Neural crest cell (in vitro differentiated cells): Measurements from ENCODE around the gene C1orf21. TPM values are rescaled to one million over a fixed set of nuclear protein-coding genes. Genes with fewer than 3 reads are reported as not detected.

Experiments
- DNase-seq: peaks from one replicate; pipeline ENCODE4 v3.0.0; 2021; ENCODE audit warnings: low read depth, mixed read lengths, low spot score
- H3K27ac Mint-ChIP-seq: one replicate; pipeline ENCODE4 v1.8.0; 2021; ENCODE audit warnings: mild to moderate bottlenecking, mixed read lengths; ENCODE audit not compliant: unreplicated experiment
- H3K27me3 Mint-ChIP-seq: 2 replicates; pipeline ENCODE4 v1.8.0; 2021; ENCODE audit warnings: low read depth, mild to moderate bottlenecking, mixed read lengths
- H3K36me3 Mint-ChIP-seq: 2 replicates; pipeline ENCODE4 v1.8.0; 2021; ENCODE audit warnings: low read depth, mild to moderate bottlenecking, mixed read lengths
- H3K4me1 Mint-ChIP-seq: 2 replicates; pipeline ENCODE4 v1.8.0; 2021; ENCODE audit warnings: mixed read lengths
- H3K4me3 Mint-ChIP-seq: one replicate; pipeline ENCODE4 v1.8.0; 2021; ENCODE audit warnings: mild to moderate bottlenecking, mixed read lengths
- H3K9me3 Mint-ChIP-seq: 2 replicates; pipeline ENCODE4 v1.8.0; 2021; ENCODE audit warnings: mixed read lengths
- CTCF ChIP-seq: fragments of 200-600 bp; sonication (generic); conservative IDR thresholded peaks from 2 replicates; pipeline ENCODE4 v1.5.0; 2021; ENCODE audit warnings: antibody characterized with exemption, mild to moderate bottlenecking
- total RNA-seq: library from RNA; stranded (reverse); gene quantifications from 2 replicates; pipeline ENCODE4 v1.2.1, GENCODE V29; 2021

Gene C1orf21
- total RNA-seq, 1 donor from 2014 or later: 29.8 TPM

- Mint-ChIP-seq H3K4me3 (no peak overlapping the region), H3K9me3 (no peaks in the 10 kb centered on the region), H3K36me3 (no peaks in the 10 kb centered on the region), H3K27me3 (no peaks in the 10 kb centered on the region), H3K4me1 (no peaks in the 10 kb centered on the region), H3K27ac (no peak overlapping the region)
- no peak for DNase-seq
- no peak for TF ChIP-seq CTCF
Measured at GRCh38 chr1:184445997-184446396, 59.2 kb downstream of the C1orf21 start.

- H3K27ac Mint-ChIP-seq: no peak overlapping the region
- peaks cover 1% of the 10 kb centered on the region for H3K4me1 Mint-ChIP-seq
- no peak for DNase-seq
- TF ChIP-seq CTCF: no peak
- H3K36me3 Mint-ChIP-seq: no peaks in the 10 kb centered on the region
- H3K27me3 Mint-ChIP-seq: no peaks in the 10 kb centered on the region
- no peak overlapping the region for H3K4me3 Mint-ChIP-seq
- no peaks in the 10 kb centered on the region for H3K9me3 Mint-ChIP-seq
Measured at GRCh38 chr1:184447651-184448185, 60.9 kb downstream of the C1orf21 start.

GRCh38 chr1:184449916-184450315 lies 63.1 kb downstream of the C1orf21 start:
- Mint-ChIP-seq H3K4me3 (no peak overlapping the region), H3K27me3 (no peaks in the 10 kb centered on the region)

GRCh38 chr1:184455786-184456185 lies 69.0 kb downstream of the C1orf21 start:
- H3K9me3 Mint-ChIP-seq: peaks cover 2% of the 10 kb centered on the region
- no peaks in the 10 kb centered on the region for H3K27me3 Mint-ChIP-seq
- H3K4me3 Mint-ChIP-seq: no peak overlapping the region
- no peak for DNase-seq
- H3K36me3 Mint-ChIP-seq: peaks cover 2% of the 10 kb centered on the region
- TF ChIP-seq CTCF: no peak
- H3K4me1 Mint-ChIP-seq: peaks cover 28% of the 10 kb centered on the region
- no peak overlapping the region for H3K27ac Mint-ChIP-seq

More at GRCh38 chr1:184449916-184450315, 63.1 kb downstream of the C1orf21 start:
- Mint-ChIP-seq H3K4me1 (peaks cover 12% of the 10 kb centered on the region), H3K27ac (no peak overlapping the region), H3K36me3 (peaks cover 2% of the 10 kb centered on the region), H3K9me3 (no peaks in the 10 kb centered on the region)
- no peak for DNase-seq
- TF ChIP-seq CTCF: no peak

- Mint-ChIP-seq H3K36me3 (peaks cover 2% of the 10 kb centered on the region), H3K27me3 (no peaks in the 10 kb centered on the region), H3K27ac (no peak overlapping the region), H3K9me3 (peaks cover 2% of the 10 kb centered on the region), H3K4me3 (no peak overlapping the region), H3K4me1 (peaks cover 28% of the 10 kb centered on the region)
- TF ChIP-seq CTCF: no peak
- DNase-seq: no peak
Measured at GRCh38 chr1:184456189-184456588, 69.4 kb downstream of the C1orf21 start.

- no peak for TF ChIP-seq CTCF
- Mint-ChIP-seq H3K27ac (no peak overlapping the region), H3K4me3 (no peak overlapping the region), H3K27me3 (no peaks in the 10 kb centered on the region), H3K36me3 (peaks cover 2% of the 10 kb centered on the region), H3K9me3 (peaks cover 2% of the 10 kb centered on the region), H3K4me1 (peaks cover 34% of the 10 kb centered on the region)
- no peak for DNase-seq
Measured at GRCh38 chr1:184457500-184457899, 70.7 kb downstream of the C1orf21 start.
